ENCODE results near the gene WDR37. TPM values are rescaled to one million over a fixed set of nuclear protein-coding genes. Genes with fewer than 3 reads are reported as not detected.

WDR37 gene
- polyA plus RNA-seq, 1 experiment = 16.0 TPM

DNA sequence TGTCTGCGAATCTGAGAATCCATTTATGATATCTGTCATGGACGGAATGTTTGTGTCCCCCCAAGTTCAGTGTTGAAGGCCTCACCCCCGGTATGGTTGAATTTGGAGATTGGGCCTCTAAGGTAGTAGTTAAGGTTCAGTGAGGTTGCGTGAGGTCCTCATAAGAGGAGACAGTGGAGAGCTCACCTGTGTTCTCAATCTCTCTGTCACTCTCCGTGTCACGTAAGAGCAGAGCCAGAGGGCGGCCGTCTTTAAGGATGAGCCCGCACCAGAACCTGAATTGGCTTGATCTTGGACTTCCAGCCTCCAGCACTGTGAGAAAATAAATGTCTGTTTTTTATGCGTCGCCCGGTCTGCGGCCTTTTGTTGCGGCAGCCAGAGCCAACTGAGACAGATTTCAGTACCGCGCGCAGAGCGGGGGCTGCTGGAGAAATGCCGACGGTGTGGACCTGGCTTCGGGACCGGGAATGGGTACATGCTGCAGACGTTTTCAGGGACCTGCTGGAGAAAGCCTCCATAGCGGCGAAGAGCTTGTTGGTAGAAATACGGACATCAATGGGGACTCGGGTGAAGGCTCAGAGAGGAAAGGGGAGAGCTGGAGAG, 40.2 kb downstream of the WDR37 start:
- no peaks in the 10 kb centered on the region for H3K9me3 ChIP-seq (ENCODE audit: control insufficient read depth, insufficient read depth, low read length)
- no peaks in the 10 kb centered on the region for H3K27me3 ChIP-seq (ENCODE audit: control insufficient read depth, insufficient read depth, low read length)
- DNase-seq (ENCODE audit: low read depth, low spot score) = no peak
- no peak overlapping the region for H3K27ac ChIP-seq (ENCODE audit: low read depth, low read length)
- ChIA-PET POLR2A (no interaction called here), CTCF (no interaction called here)
- H3K4me3 ChIP-seq (ENCODE audit: low read depth, low read length) = no peak overlapping the region
- TF ChIP-seq, protein P1, sequence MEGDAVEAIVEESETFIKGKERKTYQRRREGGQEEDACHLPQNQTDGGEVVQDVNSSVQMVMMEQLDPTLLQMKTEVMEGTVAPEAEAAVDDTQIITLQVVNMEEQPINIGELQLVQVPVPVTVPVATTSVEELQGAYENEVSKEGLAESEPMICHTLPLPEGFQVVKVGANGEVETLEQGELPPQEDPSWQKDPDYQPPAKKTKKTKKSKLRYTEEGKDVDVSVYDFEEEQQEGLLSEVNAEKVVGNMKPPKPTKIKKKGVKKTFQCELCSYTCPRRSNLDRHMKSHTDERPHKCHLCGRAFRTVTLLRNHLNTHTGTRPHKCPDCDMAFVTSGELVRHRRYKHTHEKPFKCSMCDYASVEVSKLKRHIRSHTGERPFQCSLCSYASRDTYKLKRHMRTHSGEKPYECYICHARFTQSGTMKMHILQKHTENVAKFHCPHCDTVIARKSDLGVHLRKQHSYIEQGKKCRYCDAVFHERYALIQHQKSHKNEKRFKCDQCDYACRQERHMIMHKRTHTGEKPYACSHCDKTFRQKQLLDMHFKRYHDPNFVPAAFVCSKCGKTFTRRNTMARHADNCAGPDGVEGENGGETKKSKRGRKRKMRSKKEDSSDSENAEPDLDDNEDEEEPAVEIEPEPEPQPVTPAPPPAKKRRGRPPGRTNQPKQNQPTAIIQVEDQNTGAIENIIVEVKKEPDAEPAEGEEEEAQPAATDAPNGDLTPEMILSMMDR (IDR thresholded peaks at IDR 0.05; ENCODE audit: low read depth, low read length) = no peak

DNA sequence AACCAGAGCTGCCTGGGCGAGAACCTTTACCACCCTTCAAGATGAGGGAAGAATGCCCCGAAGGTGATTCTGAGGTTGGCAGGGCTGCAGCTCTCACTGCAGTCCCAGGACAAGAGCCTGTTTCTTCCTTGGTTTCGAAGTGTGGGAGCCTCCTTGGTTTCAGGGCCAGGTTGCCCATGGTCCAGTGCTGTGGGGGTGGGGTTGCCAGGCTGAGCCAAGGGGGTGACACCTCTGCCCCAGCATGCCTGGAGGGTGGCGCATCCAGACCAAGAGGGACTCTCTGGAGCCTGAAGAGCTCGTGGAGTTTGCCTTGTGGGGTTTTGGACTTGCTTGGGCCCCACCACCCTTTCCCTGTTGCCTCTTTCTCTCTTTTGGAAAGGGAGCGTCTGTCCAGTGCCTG, 41.3 kb downstream of the WDR37 start:
- CTCF ChIA-PET = no interaction called here

DNA sequence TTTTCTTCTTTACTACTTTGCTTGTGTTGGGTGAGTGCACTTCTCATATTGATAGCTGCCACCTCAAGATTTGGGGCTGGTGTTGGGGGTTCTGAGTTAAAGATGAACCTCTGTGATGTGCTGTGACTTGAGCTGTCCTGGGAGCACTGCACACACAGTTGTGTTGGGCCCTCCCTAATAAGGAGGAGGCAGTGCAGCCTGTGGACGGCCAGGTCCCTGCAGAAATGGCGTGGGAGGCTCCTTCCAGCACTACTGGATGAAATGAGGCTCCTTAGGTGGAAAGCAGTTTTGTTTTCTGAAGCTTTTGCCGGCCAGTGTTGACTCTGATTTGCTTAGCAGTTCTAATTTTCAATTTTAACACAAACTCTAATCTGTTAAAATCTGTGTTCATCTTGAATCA, 44.0 kb downstream of the WDR37 start:
- no peak for DNase-seq (ENCODE audit: low read depth, low spot score)

More for the DNA sequence above, 41.3 kb downstream of the WDR37 start:
- H3K27ac ChIP-seq (ENCODE audit: low read depth, low read length) = no peak overlapping the region
- POLR2A ChIA-PET = no interaction called here
- no peak overlapping the region for H3K4me3 ChIP-seq (ENCODE audit: low read depth, low read length)
- no peaks in the 10 kb centered on the region for H3K27me3 ChIP-seq (ENCODE audit: control insufficient read depth, insufficient read depth, low read length)
- H3K9me3 ChIP-seq (ENCODE audit: control insufficient read depth, insufficient read depth, low read length) = peaks cover 6% of the 10 kb centered on the region; the same call in 1 of the 2 replicates
- no peak for DNase-seq (ENCODE audit: low read depth, low spot score)
- TF ChIP-seq, protein P1 (IDR thresholded peaks at IDR 0.05; ENCODE audit: low read depth, low read length) = no peak

DNA sequence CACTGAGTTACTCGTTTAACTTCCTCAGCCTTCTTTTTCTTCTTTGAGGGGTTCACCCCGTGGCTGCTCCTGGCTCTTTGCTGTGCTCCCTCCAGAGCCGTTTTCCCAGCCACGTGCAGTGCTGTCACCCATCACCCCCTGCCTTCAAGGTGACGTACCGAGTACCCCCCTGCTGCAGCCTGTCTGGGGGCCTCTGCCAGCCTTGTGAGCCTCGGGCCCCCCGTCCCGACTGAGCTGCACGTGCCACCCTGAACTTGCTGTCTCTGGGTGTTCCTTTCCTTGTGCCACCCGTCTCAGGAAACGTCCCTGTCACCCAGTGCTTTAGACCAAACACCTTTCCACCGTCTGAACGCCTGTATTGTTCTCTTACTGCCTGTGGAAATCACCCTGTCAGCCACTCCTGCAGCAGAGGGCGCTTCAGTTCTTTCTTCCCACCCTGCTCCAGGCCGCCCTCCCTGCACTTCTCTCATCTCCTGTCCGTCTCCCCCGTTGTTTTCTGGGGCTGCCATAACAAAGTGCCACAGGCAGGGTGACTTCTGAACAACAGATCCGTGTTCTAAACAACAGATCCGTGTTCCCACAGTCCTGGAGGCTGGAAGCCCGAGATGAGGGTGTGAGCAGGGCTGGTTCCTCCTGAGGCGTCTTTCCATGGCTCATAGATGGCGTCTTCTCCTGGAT, 44.6 kb downstream of the WDR37 start:
- no peak overlapping the region for H3K27ac ChIP-seq (ENCODE audit: low read depth, low read length)
- POLR2A ChIA-PET = no interaction called here
- DNase-seq (ENCODE audit: low read depth, low spot score) = no peak
- no peaks in the 10 kb centered on the region for H3K27me3 ChIP-seq (ENCODE audit: control insufficient read depth, insufficient read depth, low read length)
- peaks cover 6% of the 10 kb centered on the region; the same call in 1 of the 2 replicates for H3K9me3 ChIP-seq (ENCODE audit: control insufficient read depth, insufficient read depth, low read length)
- no peak overlapping the region for H3K4me3 ChIP-seq (ENCODE audit: low read depth, low read length)
- CTCF ChIA-PET = no interaction called here
- TF ChIP-seq, protein P1 (IDR thresholded peaks at IDR 0.05; ENCODE audit: low read depth, low read length) = no peak

More for the DNA sequence above, 44.0 kb downstream of the WDR37 start:
- ChIA-PET CTCF (no interaction called here), POLR2A (no interaction called here)
- TF ChIP-seq, protein P1 (IDR thresholded peaks at IDR 0.05; ENCODE audit: low read depth, low read length) = no peak
- H3K27ac ChIP-seq (ENCODE audit: low read depth, low read length) = peak overlapping the region; percentile 39
- H3K27me3 ChIP-seq (ENCODE audit: control insufficient read depth, insufficient read depth, low read length) = no peaks in the 10 kb centered on the region
- peaks cover 6% of the 10 kb centered on the region; the same call in 1 of the 2 replicates for H3K9me3 ChIP-seq (ENCODE audit: control insufficient read depth, insufficient read depth, low read length)
- H3K4me3 ChIP-seq (ENCODE audit: low read depth, low read length) = no peak overlapping the region

DNA sequence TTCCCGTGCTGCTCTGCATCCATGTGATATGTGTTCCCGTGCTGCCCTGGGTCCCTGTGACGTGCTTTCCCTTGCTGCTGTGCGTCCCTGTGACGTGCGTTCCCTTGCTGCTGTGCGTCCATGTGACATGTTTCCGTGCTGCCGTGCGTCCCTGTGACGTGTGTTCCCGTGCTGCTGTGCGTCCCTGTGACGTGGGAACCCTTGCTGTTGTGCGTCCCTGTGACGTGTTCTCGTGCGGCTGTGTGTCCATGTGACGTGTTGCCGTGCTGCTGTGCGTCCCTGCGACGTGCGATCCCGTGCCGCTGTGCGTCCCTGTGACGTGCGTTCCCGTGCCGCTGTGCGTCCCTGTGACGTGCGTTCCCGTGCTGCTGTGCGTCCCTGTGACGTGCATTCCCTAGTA, 45.8 kb downstream of the WDR37 start:
- Histone ChIP-seq H3K27ac (ENCODE audit: low read depth, low read length) (no peak overlapping the region), H3K9me3 (ENCODE audit: control insufficient read depth, insufficient read depth, low read length) (peaks cover 6% of the 10 kb centered on the region; the same call in 1 of the 2 replicates), H3K4me3 (ENCODE audit: low read depth, low read length) (no peak overlapping the region), H3K27me3 (ENCODE audit: control insufficient read depth, insufficient read depth, low read length) (no peaks in the 10 kb centered on the region)
- no peak for DNase-seq (ENCODE audit: low read depth, low spot score)
- TF ChIP-seq, protein P1 (IDR thresholded peaks at IDR 0.05; ENCODE audit: low read depth, low read length) = no peak
- CTCF ChIA-PET = no interaction called here
- POLR2A ChIA-PET = no interaction called here
